Panc1 (cell line): ENCODE data around the gene FAM240A. TPM values are rescaled to one million over a fixed set of nuclear protein-coding genes. Genes with fewer than 3 reads are reported as not detected.

Source experiments
- ATAC-seq: fragments of 200-7000 bp; cut with Tn5 transposase; 2 replicates; pipeline ENCODE4 v1.9.1; 2020; ENCODE audit warnings: mild to moderate bottlenecking, moderate library complexity
- BruUV-seq: library from RNA; stranded (reverse); fragments of 400-500 nt; replicated peaks from 2 replicates; lab custom pipeline; 2021; lab: Mats Ljungman, UMichigan
- CTCF ChIA-PET: fragments of 300-600 bp; sonication (Branson Sonifier 250); formaldehyde crosslinking; loops from one replicate; lab custom pipeline; 2022; ENCODE audit warnings: antibody characterized with exemption; lab: Charles Lee
- POLR2A ChIA-PET: fragments of 300-600 bp; sonication (Branson Sonifier 250); formaldehyde crosslinking; loops from one replicate; lab custom pipeline; 2022; ENCODE audit warnings: antibody characterized with exemption; lab: Charles Lee
- DNase-seq: peaks from one replicate; pipeline ENCODE4 v3.0.0-alpha.2; 2010; ENCODE audit warnings: low read depth, low spot score
- H3K27ac ChIP-seq: 2 replicates; pipeline ENCODE4 v1.5.1; 2011; ENCODE audit warnings: mild to moderate bottlenecking, low read length, inconsistent platforms
- H3K27me3 ChIP-seq: fragments of 200-500 bp; sonication (Bioruptor generic); 2 replicates; pipeline ENCODE4 v1.6.0; 2014; ENCODE audit warnings: low read length, inconsistent platforms; ENCODE audit not compliant: control insufficient read depth, insufficient read depth
- H3K36me3 ChIP-seq: fragments of 200-500 bp; sonication (Bioruptor generic); 2 replicates; pipeline ENCODE4 v1.5.1; 2014; ENCODE audit warnings: inconsistent platforms, mild to moderate bottlenecking, low read length, moderate library complexity; ENCODE audit not compliant: control insufficient read depth, insufficient read depth
- H3K4me1 ChIP-seq: 2 replicates; pipeline ENCODE4 v1.5.1; 2011; ENCODE audit warnings: inconsistent platforms, mild to moderate bottlenecking, low read length, moderate library complexity; ENCODE audit not compliant: control insufficient read depth, insufficient read depth
- H3K4me3 ChIP-seq, 2 experiments: 2 replicates each; pipeline ENCODE4 v1.5.1; 2011 to 2012; ENCODE audit warnings: low read depth in 2 of 2, low read length in 2 of 2, mild to moderate bottlenecking in 2 of 2, inconsistent platforms in 1 of 2, moderate library complexity in 1 of 2
- H3K9me3 ChIP-seq: fragments of 200-500 bp; sonication (Bioruptor generic); 2 replicates; pipeline ENCODE4 v1.5.1; 2014; ENCODE audit warnings: low read depth, mild to moderate bottlenecking, inconsistent platforms, low read length, moderate library complexity; ENCODE audit not compliant: control insufficient read depth, insufficient read depth
- CTCF ChIP-seq: fragments of 450-650 bp; IDR thresholded peaks from 2 replicates; pipeline ENCODE4 v1.5.1; 2017; ENCODE audit warnings: mild to moderate bottlenecking
- POLR2AphosphoS5 ChIP-seq: IDR thresholded peaks from 2 replicates; pipeline ENCODE4 v1.6.1; 2012; ENCODE audit warnings: mild to moderate bottlenecking, low read depth, low read length, moderate library complexity
- SIN3A ChIP-seq: IDR thresholded peaks from 2 replicates; pipeline ENCODE4 v1.6.1; 2012; ENCODE audit warnings: low read depth, mild to moderate bottlenecking, low read length, moderate library complexity, borderline replicate concordance; ENCODE audit not compliant: insufficient read depth
- TCF7L2 ChIP-seq: IDR thresholded peaks from 2 replicates; pipeline ENCODE4 v1.6.1; 2011; ENCODE audit warnings: mild to moderate bottlenecking, low read depth, low read length, inconsistent platforms
- in situ Hi-C: cut with HindIII; loops from 2 replicates; pipeline ENCODE4 v1.10.0; 2016; ENCODE audit warnings: low sequenced_read_pairs, low pct_unique_long_range_greater_than_20kb
- intact Hi-C: fragments of 100-400 bp; cut with micrococcal nuclease; formaldehyde crosslinking; loops from one replicate; pipeline ENCODE4 v1.10.0; 2022; ENCODE audit not compliant: unreplicated experiment
- total RNA-seq: library from RNA; stranded (reverse); gene quantifications from one replicate; pipeline ENCODE4 v1.2.1, GENCODE V29; 2021; ENCODE audit not compliant: unreplicated experiment
- TF ChIP-seq, protein P1 (sequence below), 2 experiments: IDR thresholded peaks; 2 replicates each; pipeline ENCODE4 v1.6.1; 2011 to 2012; ENCODE audit warnings: low read depth in 2 of 2, control low read depth in 1 of 2, low read length in 1 of 2, mild to moderate bottlenecking in 1 of 2, moderate library complexity in 1 of 2; ENCODE audit not compliant: insufficient read depth in 1 of 2

Gene FAM240A
- total RNA-seq, 1 experiment from 2014 or later = not detected

- TF ChIP-seq TCF7L2 (no peak), POLR2AphosphoS5 (no peak)
- Histone ChIP-seq H3K36me3 (no peaks in the 10 kb centered on the region), H3K27me3 (peaks cover 5% of the 10 kb centered on the region), H3K9me3 (no peaks in the 10 kb centered on the region), H3K4me1 (no peaks in the 10 kb centered on the region), H3K4me3 (no peak overlapping the region), H3K27ac (no peak overlapping the region)
- BruUV-seq = no TSS peak
- DNase-seq (no peak), ATAC-seq (no peak)
- in situ Hi-C loops (no loop called here), intact Hi-C loops (no loop called here)
- ChIA-PET CTCF (no interaction called here), POLR2A (no interaction called here)
These were observed 47.2 kb upstream of the FAM240A start for GRCh38 chr3:46565077-46565476.

DNA sequence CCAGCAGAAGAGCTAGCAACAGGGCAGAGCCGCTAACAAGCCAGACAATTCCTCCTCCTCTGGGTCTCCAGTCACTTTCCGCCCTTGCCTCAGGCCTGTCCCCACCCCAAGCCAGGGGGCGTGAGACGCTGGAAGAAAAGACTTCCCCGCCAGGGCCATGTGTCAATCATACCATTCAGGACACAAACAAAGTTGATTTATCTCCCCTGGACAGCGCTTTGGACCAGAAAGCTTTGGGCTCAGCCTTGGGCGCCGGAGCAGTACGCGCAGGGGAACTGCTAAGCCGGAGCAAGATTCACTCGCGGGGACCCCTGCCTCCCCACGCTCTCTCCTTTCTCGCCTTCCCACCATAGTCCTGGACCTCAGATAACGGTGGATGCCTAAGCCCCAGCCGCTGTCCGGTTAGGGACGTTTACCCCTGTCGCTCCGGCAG, 46.7 kb upstream of the FAM240A start:
- in situ Hi-C loops (no loop called here), intact Hi-C loops (no loop called here)
- H3K36me3 ChIP-seq = no peaks in the 10 kb centered on the region
- H3K4me3 ChIP-seq = peak overlapping the region; percentile 37 to 47
- BruUV-seq = no TSS peak
- no peaks in the 10 kb centered on the region for H3K9me3 ChIP-seq
- H3K27ac ChIP-seq = no peak overlapping the region
- ChIA-PET POLR2A (no interaction called here), CTCF (no interaction called here)
- peaks cover 5% of the 10 kb centered on the region for H3K27me3 ChIP-seq
- H3K4me1 ChIP-seq = no peaks in the 10 kb centered on the region
- TF ChIP-seq POLR2AphosphoS5 (no peak), CTCF (no peak), TCF7L2 (no peak), SIN3A (no peak)
- TF ChIP-seq, protein P1, sequence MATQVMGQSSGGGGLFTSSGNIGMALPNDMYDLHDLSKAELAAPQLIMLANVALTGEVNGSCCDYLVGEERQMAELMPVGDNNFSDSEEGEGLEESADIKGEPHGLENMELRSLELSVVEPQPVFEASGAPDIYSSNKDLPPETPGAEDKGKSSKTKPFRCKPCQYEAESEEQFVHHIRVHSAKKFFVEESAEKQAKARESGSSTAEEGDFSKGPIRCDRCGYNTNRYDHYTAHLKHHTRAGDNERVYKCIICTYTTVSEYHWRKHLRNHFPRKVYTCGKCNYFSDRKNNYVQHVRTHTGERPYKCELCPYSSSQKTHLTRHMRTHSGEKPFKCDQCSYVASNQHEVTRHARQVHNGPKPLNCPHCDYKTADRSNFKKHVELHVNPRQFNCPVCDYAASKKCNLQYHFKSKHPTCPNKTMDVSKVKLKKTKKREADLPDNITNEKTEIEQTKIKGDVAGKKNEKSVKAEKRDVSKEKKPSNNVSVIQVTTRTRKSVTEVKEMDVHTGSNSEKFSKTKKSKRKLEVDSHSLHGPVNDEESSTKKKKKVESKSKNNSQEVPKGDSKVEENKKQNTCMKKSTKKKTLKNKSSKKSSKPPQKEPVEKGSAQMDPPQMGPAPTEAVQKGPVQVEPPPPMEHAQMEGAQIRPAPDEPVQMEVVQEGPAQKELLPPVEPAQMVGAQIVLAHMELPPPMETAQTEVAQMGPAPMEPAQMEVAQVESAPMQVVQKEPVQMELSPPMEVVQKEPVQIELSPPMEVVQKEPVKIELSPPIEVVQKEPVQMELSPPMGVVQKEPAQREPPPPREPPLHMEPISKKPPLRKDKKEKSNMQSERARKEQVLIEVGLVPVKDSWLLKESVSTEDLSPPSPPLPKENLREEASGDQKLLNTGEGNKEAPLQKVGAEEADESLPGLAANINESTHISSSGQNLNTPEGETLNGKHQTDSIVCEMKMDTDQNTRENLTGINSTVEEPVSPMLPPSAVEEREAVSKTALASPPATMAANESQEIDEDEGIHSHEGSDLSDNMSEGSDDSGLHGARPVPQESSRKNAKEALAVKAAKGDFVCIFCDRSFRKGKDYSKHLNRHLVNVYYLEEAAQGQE (IDR thresholded peaks at IDR 0.05; ENCODE audit: insufficient read depth in 1 of 2, low read depth in 2 of 2, low read length in 1 of 2) = no peak
- ATAC-seq (peak; percentile 58), DNase-seq (no peak)

- peak within 1 kb of the TSS; percentile 37 to 47 for H3K4me3 ChIP-seq
- H3K4me1 ChIP-seq = no peaks in the 10 kb centered on the region
- no peak within 1 kb of the TSS for H3K27ac ChIP-seq
- no peak for DNase-seq
- peaks cover 5% of the 10 kb centered on the region for H3K27me3 ChIP-seq
- H3K36me3 ChIP-seq = no peaks in the 10 kb centered on the region
- POLR2A ChIA-PET = no interaction called here
- in situ Hi-C loops = no loop called here
- intact Hi-C loops = no loop called here
- CTCF ChIA-PET = no interaction called here
- no TSS peak for BruUV-seq
- no peak for TF ChIP-seq SIN3A
- no peak for TF ChIP-seq TCF7L2
- TF ChIP-seq, protein P1 (IDR thresholded peaks at IDR 0.05; ENCODE audit: insufficient read depth in 1 of 2, low read depth in 2 of 2, low read length in 1 of 2) = no peak
- no peak for TF ChIP-seq POLR2AphosphoS5
- TF ChIP-seq CTCF = no peak
- ATAC-seq = peak; percentile 85
- no peaks in the 10 kb centered on the region for H3K9me3 ChIP-seq
These were observed 46.2 kb upstream of the FAM240A start, which contains the start of gene LRRC2 for GRCh38 chr3:46566040-46566641. LRRC2 (minus strand) TSS chr3:46566302; CDS start chr3:46551591, 14,711 bp downstream.
